ENCODE measurements around the gene DGKA.

DNA sequence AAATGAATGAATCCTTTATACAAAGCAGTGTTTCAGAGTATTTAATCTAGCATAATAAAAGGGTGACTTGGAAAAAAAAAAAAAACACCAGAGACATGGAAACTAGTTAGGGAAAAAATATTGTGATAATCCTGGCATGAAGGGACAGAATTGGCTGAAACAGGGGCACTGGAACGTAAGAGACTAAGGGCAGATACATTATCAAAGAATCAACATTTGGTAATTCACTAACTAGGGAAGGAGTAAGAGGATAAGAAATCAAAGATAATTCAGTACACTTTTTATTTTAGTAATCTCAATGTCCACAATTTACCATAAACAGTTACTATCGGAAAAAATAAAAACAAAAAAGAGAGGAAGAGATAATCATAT lies 21.5 kb upstream of the DGKA start:
- TF ChIP-seq, protein P1, sequence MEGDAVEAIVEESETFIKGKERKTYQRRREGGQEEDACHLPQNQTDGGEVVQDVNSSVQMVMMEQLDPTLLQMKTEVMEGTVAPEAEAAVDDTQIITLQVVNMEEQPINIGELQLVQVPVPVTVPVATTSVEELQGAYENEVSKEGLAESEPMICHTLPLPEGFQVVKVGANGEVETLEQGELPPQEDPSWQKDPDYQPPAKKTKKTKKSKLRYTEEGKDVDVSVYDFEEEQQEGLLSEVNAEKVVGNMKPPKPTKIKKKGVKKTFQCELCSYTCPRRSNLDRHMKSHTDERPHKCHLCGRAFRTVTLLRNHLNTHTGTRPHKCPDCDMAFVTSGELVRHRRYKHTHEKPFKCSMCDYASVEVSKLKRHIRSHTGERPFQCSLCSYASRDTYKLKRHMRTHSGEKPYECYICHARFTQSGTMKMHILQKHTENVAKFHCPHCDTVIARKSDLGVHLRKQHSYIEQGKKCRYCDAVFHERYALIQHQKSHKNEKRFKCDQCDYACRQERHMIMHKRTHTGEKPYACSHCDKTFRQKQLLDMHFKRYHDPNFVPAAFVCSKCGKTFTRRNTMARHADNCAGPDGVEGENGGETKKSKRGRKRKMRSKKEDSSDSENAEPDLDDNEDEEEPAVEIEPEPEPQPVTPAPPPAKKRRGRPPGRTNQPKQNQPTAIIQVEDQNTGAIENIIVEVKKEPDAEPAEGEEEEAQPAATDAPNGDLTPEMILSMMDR (conservative IDR thresholded peaks at IDR 0.05; ENCODE audit: low read depth in 2 of 2): no peak
- no peak for TF ChIP-seq CREB1 (CRISPR knock-in tag; IDR thresholded peaks at IDR 0.05; ENCODE audit: low read depth)
- no peak for TF ChIP-seq EZH2 (IDR thresholded peaks at IDR 0.05; ENCODE audit: low read depth, unreplicated experiment)
- no peak for TF ChIP-seq EZH2phosphoT487 (IDR thresholded peaks at IDR 0.05; ENCODE audit: unreplicated experiment)
- TF ChIP-seq, protein P2, sequence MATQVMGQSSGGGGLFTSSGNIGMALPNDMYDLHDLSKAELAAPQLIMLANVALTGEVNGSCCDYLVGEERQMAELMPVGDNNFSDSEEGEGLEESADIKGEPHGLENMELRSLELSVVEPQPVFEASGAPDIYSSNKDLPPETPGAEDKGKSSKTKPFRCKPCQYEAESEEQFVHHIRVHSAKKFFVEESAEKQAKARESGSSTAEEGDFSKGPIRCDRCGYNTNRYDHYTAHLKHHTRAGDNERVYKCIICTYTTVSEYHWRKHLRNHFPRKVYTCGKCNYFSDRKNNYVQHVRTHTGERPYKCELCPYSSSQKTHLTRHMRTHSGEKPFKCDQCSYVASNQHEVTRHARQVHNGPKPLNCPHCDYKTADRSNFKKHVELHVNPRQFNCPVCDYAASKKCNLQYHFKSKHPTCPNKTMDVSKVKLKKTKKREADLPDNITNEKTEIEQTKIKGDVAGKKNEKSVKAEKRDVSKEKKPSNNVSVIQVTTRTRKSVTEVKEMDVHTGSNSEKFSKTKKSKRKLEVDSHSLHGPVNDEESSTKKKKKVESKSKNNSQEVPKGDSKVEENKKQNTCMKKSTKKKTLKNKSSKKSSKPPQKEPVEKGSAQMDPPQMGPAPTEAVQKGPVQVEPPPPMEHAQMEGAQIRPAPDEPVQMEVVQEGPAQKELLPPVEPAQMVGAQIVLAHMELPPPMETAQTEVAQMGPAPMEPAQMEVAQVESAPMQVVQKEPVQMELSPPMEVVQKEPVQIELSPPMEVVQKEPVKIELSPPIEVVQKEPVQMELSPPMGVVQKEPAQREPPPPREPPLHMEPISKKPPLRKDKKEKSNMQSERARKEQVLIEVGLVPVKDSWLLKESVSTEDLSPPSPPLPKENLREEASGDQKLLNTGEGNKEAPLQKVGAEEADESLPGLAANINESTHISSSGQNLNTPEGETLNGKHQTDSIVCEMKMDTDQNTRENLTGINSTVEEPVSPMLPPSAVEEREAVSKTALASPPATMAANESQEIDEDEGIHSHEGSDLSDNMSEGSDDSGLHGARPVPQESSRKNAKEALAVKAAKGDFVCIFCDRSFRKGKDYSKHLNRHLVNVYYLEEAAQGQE (IDR thresholded peaks at IDR 0.05; ENCODE audit: unreplicated experiment): no peak
- TF ChIP-seq POLR2AphosphoS5 (IDR thresholded peaks at IDR 0.05; ENCODE audit: low read depth): no peak

Measured in GM23338 (cell line).